GM12878 (cell line): ENCODE measurements around the gene GINS1. TPM values are rescaled to one million over a fixed set of nuclear protein-coding genes. Genes with fewer than 3 reads are reported as not detected.

Experiments used
- ATAC-seq: fragments of 200-7000 bp; cut with Tn5 transposase; 3 replicates; pipeline ENCODE4 v1.9.1; 2020; ENCODE audit warnings: mild to moderate bottlenecking, moderate library complexity
- BruUV-seq: library from RNA; stranded (reverse); fragments of 400-500 nt; replicated peaks from 2 replicates; lab custom pipeline; 2021; lab: Mats Ljungman, UMichigan
- CTCF ChIA-PET: fragments of 300-600 bp; sonication (Branson Sonifier 250); formaldehyde crosslinking; extraction: SDS; loops from one replicate; lab custom pipeline; 2021; ENCODE audit warnings: inconsistent platforms; lab: Yijun Ruan, JAX
- POLR2A ChIA-PET: fragments of 350-600 bp; formaldehyde crosslinking; extraction: SDS; loops from one replicate; lab custom pipeline; 2021; ENCODE audit warnings: inconsistent platforms; lab: Charles Lee
- RAD21 ChIA-PET: fragments of 300-600 bp; sonication (Branson Sonifier 250); formaldehyde crosslinking; loops from one replicate; lab custom pipeline; 2023; ENCODE audit warnings: antibody characterized with exemption; ENCODE audit not compliant: unreplicated experiment; lab: Charles Lee
- SMC1A ChIA-PET: fragments of 300-600 bp; sonication (Branson Sonifier 250); formaldehyde crosslinking; loops from one replicate; lab custom pipeline; 2023; ENCODE audit not compliant: unreplicated experiment, uncharacterized antibody; lab: Charles Lee
- DNase-seq: peaks from one replicate; pipeline ENCODE4 v3.0.0-alpha.2; 2011; ENCODE audit warnings: low read depth, low spot score
- FAIRE-seq: peaks from 3 replicates; lab custom pipeline; 2011; peaks lifted over from hg19 to GRCh38; lab: Jason Lieb, UNC
- H2AFZ ChIP-seq: 2 replicates; pipeline ENCODE4 v1.6.0; 2011; ENCODE audit warnings: low read depth, low read length, control low read depth; ENCODE audit not compliant: control insufficient read depth
- H3K27ac ChIP-seq: 2 replicates; pipeline ENCODE4 v1.5.1; 2011; ENCODE audit warnings: control low read depth; ENCODE audit not compliant: control insufficient read depth, insufficient read depth
- H3K27me3 ChIP-seq, 2 experiments: replicated peaks in 1 of 2; 2 replicates each; pipeline versions ENCODE4 v1.6.0 to v1.6.1; 2011; ENCODE audit warnings: low read length in 1 of 2; ENCODE audit not compliant: control insufficient read depth in 2 of 2, insufficient read depth in 2 of 2
- H3K36me3 ChIP-seq, 2 experiments: 2 replicates each; pipeline ENCODE4 v1.5.1; 2011; ENCODE audit warnings: low read length in 1 of 2; ENCODE audit not compliant: control insufficient read depth in 2 of 2, insufficient read depth in 2 of 2
- H3K4me1 ChIP-seq: 2 replicates; pipeline ENCODE4 v1.6.1; 2011; ENCODE audit warnings: mild to moderate bottlenecking, low read length, moderate library complexity, mixed read lengths; ENCODE audit not compliant: control insufficient read depth, insufficient read depth
- H3K4me2 ChIP-seq: 2 replicates; pipeline ENCODE4 v1.6.0; 2011; ENCODE audit warnings: control low read depth; ENCODE audit not compliant: control insufficient read depth, insufficient read depth
- H3K4me3 ChIP-seq: fragments of 200-600 bp; sonication (generic); 2 replicates; pipeline ENCODE4 v1.5.1; 2016
- H3K79me2 ChIP-seq: 2 replicates; pipeline ENCODE4 v1.6.0; 2011; ENCODE audit warnings: low read length; ENCODE audit not compliant: control insufficient read depth, insufficient read depth
- H3K9ac ChIP-seq: 2 replicates; pipeline ENCODE4 v1.8.0; 2011; ENCODE audit warnings: low read length, control low read depth, mixed read lengths; ENCODE audit not compliant: control insufficient read depth, insufficient read depth
- H3K9me3 ChIP-seq: replicated peaks from 3 replicates; pipeline ENCODE4 v1.5.1; 2011; ENCODE audit warnings: mild to moderate bottlenecking, low read length; ENCODE audit not compliant: control insufficient read depth, insufficient read depth
- H4K20me1 ChIP-seq: 2 replicates; pipeline ENCODE4 v1.6.0; 2011; ENCODE audit not compliant: control insufficient read depth, insufficient read depth
- CREB1 ChIP-seq: IDR thresholded peaks from 2 replicates; pipeline ENCODE4 v1.6.1; 2012; ENCODE audit warnings: low read depth, mild to moderate bottlenecking, inconsistent platforms
- CTCF ChIP-seq, 3 experiments: IDR thresholded peaks in 2 of 3; conservative IDR thresholded peaks in 1 of 3; 2 replicates each; pipeline ENCODE4 v1.5.1; 2011; ENCODE audit warnings: low read depth in 3 of 3, low read length in 3 of 3, mild to moderate bottlenecking in 3 of 3, control low read depth in 2 of 3, moderate library complexity in 2 of 3, inconsistent platforms in 1 of 3, mixed read lengths in 1 of 3; ENCODE audit not compliant: control insufficient read depth in 2 of 3, insufficient read depth in 1 of 3; ENCODE audit errors: extremely low read depth in 1 of 3
- ELK1 ChIP-seq: IDR thresholded peaks from 2 replicates; pipeline ENCODE4 v1.6.1; 2012; ENCODE audit warnings: low read depth, low read length, improper control_type of control experiment
- GATAD2B ChIP-seq: fragments of 450-650 bp; conservative IDR thresholded peaks from 2 replicates; pipeline ENCODE4 v1.6.1; 2017; ENCODE audit warnings: low read depth, mild to moderate bottlenecking, moderate library complexity
- IRF4 ChIP-seq: IDR thresholded peaks from 2 replicates; pipeline ENCODE4 v1.6.1; 2011; ENCODE audit warnings: low read depth, low read length
- JUNB ChIP-seq: IDR thresholded peaks from 2 replicates; pipeline ENCODE4 v1.6.1; 2016; ENCODE audit warnings: antibody characterized with exemption, mild to moderate bottlenecking
- NFXL1 ChIP-seq: fragments of 450-650 bp; IDR thresholded peaks from 2 replicates; pipeline ENCODE4 v1.6.1; 2017; ENCODE audit warnings: antibody characterized with exemption, mild to moderate bottlenecking, borderline replicate concordance
- NFYB ChIP-seq: IDR thresholded peaks from 2 replicates; pipeline ENCODE4 v1.6.1; 2011; ENCODE audit warnings: low read depth, mild to moderate bottlenecking, low read length, improper control_type of control experiment, moderate library complexity; ENCODE audit not compliant: insufficient read depth
- PML ChIP-seq: IDR thresholded peaks from 2 replicates; pipeline ENCODE4 v1.6.1; 2012; ENCODE audit warnings: low read length, inconsistent platforms
- RCOR1 ChIP-seq: conservative IDR thresholded peaks from 2 replicates; pipeline ENCODE4 v1.6.1; 2012; ENCODE audit warnings: low read depth, low read length, improper control_type of control experiment
- SIX5 ChIP-seq: IDR thresholded peaks from 2 replicates; pipeline ENCODE4 v1.6.1; 2011; ENCODE audit warnings: mild to moderate bottlenecking, low read depth, low read length, moderate library complexity; ENCODE audit not compliant: severe bottlenecking
- WRNIP1 ChIP-seq: IDR thresholded peaks from 2 replicates; pipeline ENCODE4 v1.6.1; 2011; ENCODE audit warnings: low read depth, low read length, improper control_type of control experiment, borderline replicate concordance
- YBX1 ChIP-seq: fragments of 450-650 bp; IDR thresholded peaks from 2 replicates; pipeline ENCODE4 v1.6.1; 2016; ENCODE audit warnings: antibody characterized with exemption
- ZSCAN29 ChIP-seq: fragments of 450-650 bp; IDR thresholded peaks from 2 replicates; pipeline ENCODE4 v1.6.1; 2017; ENCODE audit warnings: mild to moderate bottlenecking, moderate library complexity
- WGBS: methylation state at CpG from one replicate; pipeline ENCODE4 v1.1.6; 2016; ENCODE audit warnings: low lambda C conversion rate; ENCODE audit not compliant: insufficient replicate concordance, insufficient coverage; ENCODE audit errors: missing lambda C conversion rate; 5-methylcytosine and 5-hydroxymethylcytosine counted together
- in situ Hi-C: fragments of 300-500 bp; cut with MboI; formaldehyde crosslinking; loops from 9 replicates; pipeline ENCODE4 v1.14.3; 2018; ENCODE audit warnings: mixed read lengths
- intact Hi-C: fragments of 100-400 bp; cut with micrococcal nuclease; formaldehyde crosslinking; loops from one replicate; pipeline ENCODE4 v1.14.2; 2022; ENCODE audit not compliant: unreplicated experiment
- polyA plus RNA-seq, 11 experiments: library from polyadenylated mRNA; depleted of rRNA in 4 of 11; unstranded in 6 of 11; stranded (reverse) in 5 of 11; fragments of >200 nt; fragmentation: Nextera tagmentation in 4 of 11; fragmentation: Illumina TruSeq in 1 of 11; extraction: Ambion mirVana in 4 of 11; extraction: Trizol in 1 of 11; gene quantifications; 1 replicate in 1 of 11; 2 replicates in 10 of 11; pipeline versions ENCODE4 v1.2.1 to v1.2.3, GENCODE V29; 2011 to 2016; ENCODE audit warnings: inconsistent platforms in 2 of 11, missing spikeins in 2 of 11, low read depth in 1 of 11
- total RNA-seq, 4 experiments: library from RNA; depleted of rRNA in 3 of 4; stranded (reverse); fragments of >200 nt in 3 of 4; fragmentation: Illumina TruSeq in 1 of 4; extraction: Trizol in 1 of 4; gene quantifications; 2 replicates each; pipeline versions ENCODE4 v1.2.1 to v1.2.3, GENCODE V29; 2013 to 2021

The GINS1 gene
- total and polyA plus RNA-seq, 10 of the 15 experiments (the other 5 are each of a cell fraction or from before 2014, with no cell fraction given): 13.0 to 44.6 (median 30.3) TPM

- no peaks in the 10 kb centered on the region; the same call in 2 of the 3 replicates for H3K9me3 ChIP-seq
- H3K4me1 ChIP-seq: peaks cover 5% of the 10 kb centered on the region
- in situ Hi-C loops (no loop called here), intact Hi-C loops (no loop called here)
- ChIA-PET CTCF (interaction anchor here (1.1 kb wide), 1 partner anchor 15 kb away, joined by 3 read pairs; no protein-coding TSS in a partner anchor), POLR2A (no interaction called here), SMC1A (no interaction called here), RAD21 (no interaction called here)
- DNase-seq: no peak
- peaks cover 44% of the 10 kb centered on the region for H3K79me2 ChIP-seq
- no peak for FAIRE-seq
- H3K27me3 ChIP-seq: no peaks in the 10 kb centered on the region
- no peak overlapping the region for H3K4me2 ChIP-seq
- H2AFZ ChIP-seq: no peak overlapping the region
- ATAC-seq: no peak
- H3K36me3 ChIP-seq: peaks cover 0 to 3% of the 10 kb centered on the region in 2 experiments; a peak in 1 of 4 replicates
- H3K27ac ChIP-seq: no peak overlapping the region
- no TSS peak for BruUV-seq
- no peak overlapping the region for H3K4me3 ChIP-seq
- no peak for TF ChIP-seq NFXL1
- no peak for TF ChIP-seq YBX1
- no peak for TF ChIP-seq IRF4
- no peak for TF ChIP-seq CREB1
- no peak for TF ChIP-seq CTCF (IDR thresholded peaks at IDR 0.05 in 2 of 3, conservative IDR thresholded peaks at IDR 0.05 in 1 of 3; ENCODE audit: control insufficient read depth in 2 of 3, extremely low read depth in 1 of 3, insufficient read depth in 1 of 3, low read depth in 3 of 3, low read length in 3 of 3)
- no peak for TF ChIP-seq RCOR1
- TF ChIP-seq SIX5: no peak
- TF ChIP-seq GATAD2B: no peak
- no peak for TF ChIP-seq ZSCAN29
- TF ChIP-seq JUNB: no peak
- TF ChIP-seq NFYB: no peak
- TF ChIP-seq WRNIP1: no peak
- TF ChIP-seq ELK1: no peak
- no peak for TF ChIP-seq PML
- no peak overlapping the region for H3K9ac ChIP-seq
- WGBS: 100% methylated on average over 4 of the region's 4 CpGs
- no peaks in the 10 kb centered on the region; the same call in 1 of the 2 replicates for H4K20me1 ChIP-seq
Observed at GRCh38 chr20:25376236-25376635, 31.2 kb upstream of the GINS1 start.
